G401 (cell line): ENCODE data around the gene POMT2. TPM values are rescaled to one million over a fixed set of nuclear protein-coding genes. Genes with fewer than 3 reads are reported as not detected.
"Not testable (repeated sequence)": the region's sequence is repeated elsewhere in the genome, so short reads cannot be mapped to it uniquely, and the experiment has no call there.

Source experiments
- DNase-seq: peaks from one replicate; pipeline ENCODE4 v3.0.0-alpha.2; 2015; ENCODE audit warnings: low spot score
- in situ Hi-C: cut with HindIII; loops from 2 replicates; pipeline ENCODE4 v1.10.0; 2016; ENCODE audit warnings: low sequenced_read_pairs, mixed read lengths
- total RNA-seq: library from RNA; depleted of rRNA; stranded (reverse); fragments of >200 nt; shearing (Covaris generic); gene quantifications from 2 replicates; pipeline ENCODE4 v1.2.3, GENCODE V29; 2014

POMT2 gene
- total RNA-seq, 1 experiment from 2014 or later: 27.5 TPM

- no peak for DNase-seq
- in situ Hi-C loops: no loop called here
These were observed 9.2 kb upstream of the POMT2 start for GRCh38 chr14:77329872-77330271.

GRCh38 chr14:77327111-77327510, 6.4 kb upstream of the POMT2 start:
- in situ Hi-C loops: no loop called here
- DNase-seq: no peak

GRCh38 chr14:77325746-77326094, 5.0 kb upstream of the POMT2 start:
- in situ Hi-C loops: no loop called here
- DNase-seq: no peak

- in situ Hi-C loops: no loop called here
- no peak for DNase-seq
These were observed 4.4 kb upstream of the POMT2 start for GRCh38 chr14:77324816-77325745.

- DNase-seq: no peak
- in situ Hi-C loops: no loop called here
These were observed 3.6 kb upstream of the POMT2 start for GRCh38 chr14:77324289-77324688.

GRCh38 chr14:77323571-77323970, 2.9 kb upstream of the POMT2 start:
- in situ Hi-C loops: no loop called here
- DNase-seq: no peak

GRCh38 chr14:77322951-77323350, 2.3 kb upstream of the POMT2 start:
- in situ Hi-C loops: no loop called here
- no peak for DNase-seq

GRCh38 chr14:77322250-77322902, 1.7 kb upstream of the POMT2 start:
- no peak for DNase-seq
- in situ Hi-C loops: no loop called here

- DNase-seq: no peak
- in situ Hi-C loops: no loop called here
These were observed 1.3 kb downstream of the POMT2 start for GRCh38 chr14:77319422-77319821.

- DNase-seq, in situ Hi-C loops: not testable (repeated sequence)
These were observed 1.9 kb downstream of the POMT2 start for GRCh38 chr14:77318756-77319155.

- in situ Hi-C loops: no loop called here
These were observed 2.6 kb downstream of the POMT2 start for GRCh38 chr14:77318006-77318553.

GRCh38 chr14:77316872-77317301, 3.8 kb downstream of the POMT2 start:
- in situ Hi-C loops: no loop called here
- peak; percentile 45 for DNase-seq

More at GRCh38 chr14:77318006-77318553, 2.6 kb downstream of the POMT2 start:
- DNase-seq: no peak

GRCh38 chr14:77316195-77316505, 4.5 kb downstream of the POMT2 start:
- DNase-seq: no peak
- in situ Hi-C loops: no loop called here

- in situ Hi-C loops: no loop called here
- no peak for DNase-seq
These were observed 5.9 kb downstream of the POMT2 start for GRCh38 chr14:77314539-77315457.

- in situ Hi-C loops: no loop called here
- DNase-seq: no peak
These were observed 6.6 kb downstream of the POMT2 start for GRCh38 chr14:77314043-77314442.

- in situ Hi-C loops: no loop called here
- no peak for DNase-seq
These were observed 7.3 kb downstream of the POMT2 start for GRCh38 chr14:77313371-77313770.

GRCh38 chr14:77311217-77311616, 9.5 kb downstream of the POMT2 start:
- in situ Hi-C loops: no loop called here
- no peak for DNase-seq

- DNase-seq: no peak
- in situ Hi-C loops: no loop called here
These were observed 10.7 kb downstream of the POMT2 start for GRCh38 chr14:77310026-77310425.

GRCh38 chr14:77309131-77309530, 11.6 kb downstream of the POMT2 start:
- DNase-seq: no peak
- in situ Hi-C loops: no loop called here
